Parathyroid adenoma (tissue), 2 donors: ENCODE data around the gene PVALB.

Source experiments
- H2AFZ ChIP-seq: fragments of 300-600 bp; sonication (generic); one replicate; pipeline ENCODE4 v1.7.0; 2017; ENCODE audit warnings: antibody characterized with exemption, mild to moderate bottlenecking
- H3K27ac ChIP-seq: fragments of 300-600 bp; sonication (generic); one replicate; pipeline ENCODE4 v1.7.0; 2017
- H3K27me3 ChIP-seq: fragments of 300-600 bp; sonication (generic); one replicate; pipeline ENCODE4 v1.7.0; 2017; ENCODE audit warnings: low read length; ENCODE audit not compliant: control insufficient read depth, insufficient read depth
- H3K36me3 ChIP-seq: fragments of 300-600 bp; sonication (generic); one replicate; pipeline ENCODE4 v1.7.0; 2017; ENCODE audit warnings: low read length; ENCODE audit not compliant: control insufficient read depth, insufficient read depth
- H3K4me1 ChIP-seq: fragments of 300-600 bp; sonication (generic); one replicate; pipeline ENCODE4 v1.7.0; 2017; ENCODE audit warnings: control low read depth
- H3K4me2 ChIP-seq: fragments of 300-600 bp; sonication (generic); one replicate; pipeline ENCODE4 v1.7.0; 2017; ENCODE audit warnings: low read length
- H3K4me3 ChIP-seq: fragments of 300-600 bp; sonication (generic); one replicate; pipeline ENCODE4 v1.7.0; 2017; ENCODE audit warnings: low read depth, low read length
- H3K79me2 ChIP-seq: fragments of 300-600 bp; sonication (generic); one replicate; pipeline ENCODE4 v1.7.0; 2017; ENCODE audit warnings: control low read depth
- H3K9ac ChIP-seq: fragments of 300-600 bp; sonication (generic); one replicate; pipeline ENCODE4 v1.7.0; 2017; ENCODE audit warnings: mild to moderate bottlenecking
- H3K9me3 ChIP-seq: fragments of 300-600 bp; sonication (generic); one replicate; pipeline ENCODE4 v1.7.0; 2017; ENCODE audit warnings: low read length; ENCODE audit not compliant: control insufficient read depth
- TF ChIP-seq, protein P1 (sequence below): fragments of 300-600 bp; sonication (generic); IDR thresholded peaks from one replicate; pipeline ENCODE4 v1.7.0; 2017; ENCODE audit warnings: antibody characterized with exemption, mild to moderate bottlenecking
- donor health status: primary hyperparathyroidism.

The PVALB gene, protein sequence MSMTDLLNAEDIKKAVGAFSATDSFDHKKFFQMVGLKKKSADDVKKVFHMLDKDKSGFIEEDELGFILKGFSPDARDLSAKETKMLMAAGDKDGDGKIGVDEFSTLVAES

DNA sequence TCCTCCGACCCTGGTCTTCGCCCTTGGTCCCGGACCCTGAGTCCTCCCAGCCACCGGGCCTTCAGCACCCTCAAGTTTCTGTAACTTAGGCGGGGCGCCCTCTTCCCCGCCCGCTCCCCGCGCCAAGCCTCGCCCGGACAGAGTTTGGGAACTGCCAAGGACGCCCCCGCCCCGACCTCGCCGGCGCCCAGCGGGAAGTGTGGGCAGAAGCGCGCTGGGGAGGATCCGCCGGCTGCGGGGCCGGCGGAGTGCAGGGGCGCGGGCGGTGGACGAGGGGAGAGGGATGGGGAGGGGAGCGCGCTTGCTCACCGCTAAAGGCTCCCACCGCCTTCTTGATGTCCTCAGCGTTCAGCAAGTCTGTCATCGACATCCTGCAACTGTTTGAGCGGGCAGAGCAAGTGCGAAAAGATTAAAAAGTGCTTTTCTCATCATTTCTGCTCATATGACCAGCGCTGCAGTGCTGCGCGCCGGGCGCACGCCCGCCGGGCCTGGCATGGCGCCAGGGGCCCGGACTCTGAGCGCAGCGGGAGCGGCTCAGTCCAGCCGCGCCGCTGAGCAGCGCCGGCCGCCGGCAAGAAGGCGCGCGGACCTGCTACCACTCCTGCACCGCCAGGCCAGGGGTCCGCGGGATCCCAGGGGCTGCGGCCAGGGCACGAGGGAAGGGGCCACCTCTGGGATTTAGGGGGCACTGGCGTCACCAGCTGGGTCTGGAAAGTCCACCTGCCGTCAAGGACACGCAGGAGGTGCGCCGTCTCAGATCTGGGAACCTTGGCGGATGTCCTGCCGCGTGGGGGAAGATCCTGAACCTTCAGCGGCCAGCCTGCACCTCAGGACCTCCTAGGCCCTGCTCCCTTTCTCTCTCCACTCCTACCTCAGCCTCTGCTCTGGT, at the start of gene PVALB:
TSS of gene PVALB (minus strand) at position 400 of the 889 bp plus-strand sequence. CDS start at position 370, 30 bp downstream.
- Histone ChIP-seq H2AFZ (peak within 1 kb of the TSS; percentile 68), H3K27ac (peak within 1 kb of the TSS; percentile 85), H3K9ac (peak within 1 kb of the TSS; percentile 19), H3K36me3 (no peaks in the 10 kb centered on the region), H3K79me2 (no peaks in the 10 kb centered on the region), H3K9me3 (no peaks in the 10 kb centered on the region), H3K4me2 (peak within 1 kb of the TSS; percentile 96), H3K4me3 (peak within 1 kb of the TSS; percentile 94), H3K27me3 (no peaks in the 10 kb centered on the region), H3K4me1 (peaks cover 8% of the 10 kb centered on the region)
- TF ChIP-seq, protein P1, sequence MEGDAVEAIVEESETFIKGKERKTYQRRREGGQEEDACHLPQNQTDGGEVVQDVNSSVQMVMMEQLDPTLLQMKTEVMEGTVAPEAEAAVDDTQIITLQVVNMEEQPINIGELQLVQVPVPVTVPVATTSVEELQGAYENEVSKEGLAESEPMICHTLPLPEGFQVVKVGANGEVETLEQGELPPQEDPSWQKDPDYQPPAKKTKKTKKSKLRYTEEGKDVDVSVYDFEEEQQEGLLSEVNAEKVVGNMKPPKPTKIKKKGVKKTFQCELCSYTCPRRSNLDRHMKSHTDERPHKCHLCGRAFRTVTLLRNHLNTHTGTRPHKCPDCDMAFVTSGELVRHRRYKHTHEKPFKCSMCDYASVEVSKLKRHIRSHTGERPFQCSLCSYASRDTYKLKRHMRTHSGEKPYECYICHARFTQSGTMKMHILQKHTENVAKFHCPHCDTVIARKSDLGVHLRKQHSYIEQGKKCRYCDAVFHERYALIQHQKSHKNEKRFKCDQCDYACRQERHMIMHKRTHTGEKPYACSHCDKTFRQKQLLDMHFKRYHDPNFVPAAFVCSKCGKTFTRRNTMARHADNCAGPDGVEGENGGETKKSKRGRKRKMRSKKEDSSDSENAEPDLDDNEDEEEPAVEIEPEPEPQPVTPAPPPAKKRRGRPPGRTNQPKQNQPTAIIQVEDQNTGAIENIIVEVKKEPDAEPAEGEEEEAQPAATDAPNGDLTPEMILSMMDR: no peak

DNA sequence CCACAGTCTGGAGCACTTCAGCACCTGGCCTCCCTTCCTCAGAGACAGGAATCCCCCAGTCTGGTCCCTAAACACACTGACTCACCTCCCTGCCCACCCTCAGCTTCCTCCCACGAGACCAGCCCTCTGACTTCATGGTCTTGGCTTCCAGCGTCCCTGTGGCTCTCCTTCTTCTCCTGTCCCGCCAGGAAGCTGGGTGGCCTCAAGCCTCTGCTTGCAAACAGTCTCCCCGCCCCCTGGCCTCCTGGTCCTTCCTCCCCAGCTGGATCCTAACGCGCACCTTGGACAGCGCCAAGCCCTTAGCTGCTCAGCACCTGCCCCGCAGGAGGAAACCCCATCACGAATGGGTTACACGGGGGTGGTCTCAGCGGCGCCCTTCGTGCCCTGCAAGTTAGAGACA, 48.5 kb upstream of the PVALB start:
- TF ChIP-seq, protein P1: no peak

DNA sequence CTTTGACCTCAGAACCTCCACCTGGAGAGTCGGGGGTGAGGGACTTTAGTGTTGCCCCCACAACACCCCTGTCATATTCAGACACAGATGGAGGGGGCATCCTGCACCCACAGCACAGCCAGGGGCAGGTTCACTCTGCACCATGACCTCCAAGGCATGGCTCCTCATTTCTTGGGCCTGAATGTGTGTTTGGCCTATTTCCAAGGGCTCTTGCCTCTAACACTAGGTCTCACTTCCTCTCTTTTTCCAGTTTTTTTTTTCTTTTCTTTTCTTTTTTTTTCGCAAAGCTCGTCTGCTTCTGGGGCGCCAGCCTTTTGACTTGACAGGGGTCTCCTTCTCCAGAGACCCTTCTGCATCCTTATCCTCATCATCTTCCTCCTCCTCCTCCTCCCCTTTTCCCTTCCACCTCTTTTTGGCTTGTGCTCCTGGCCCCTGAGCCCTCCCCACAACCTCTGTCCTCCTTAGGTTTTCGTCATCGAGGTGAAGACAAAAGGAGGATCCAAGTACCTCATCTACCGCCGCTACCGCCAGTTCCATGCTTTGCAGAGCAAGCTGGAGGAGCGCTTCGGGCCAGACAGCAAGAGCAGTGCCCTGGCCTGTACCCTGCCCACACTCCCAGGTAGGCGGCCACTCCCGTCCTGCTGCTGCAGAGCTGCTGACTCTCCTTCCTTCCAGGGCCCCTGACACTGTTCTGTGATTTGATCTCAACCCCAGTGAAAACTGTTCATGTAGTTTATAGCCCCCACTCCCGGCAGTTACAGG, 47.8 kb upstream of the PVALB start:
- Histone ChIP-seq H3K27me3 (no peaks in the 10 kb centered on the region), H3K9ac (no peak overlapping the region), H3K4me2 (no peak overlapping the region), H3K4me3 (no peak overlapping the region), H3K27ac (no peak overlapping the region), H3K9me3 (no peaks in the 10 kb centered on the region), H3K4me1 (no peaks in the 10 kb centered on the region), H3K36me3 (no peaks in the 10 kb centered on the region), H2AFZ (no peak overlapping the region), H3K79me2 (no peaks in the 10 kb centered on the region)
- TF ChIP-seq, protein P1: no peak

More for the DNA sequence above, 48.5 kb upstream of the PVALB start:
- H3K27ac ChIP-seq: no peak overlapping the region
- no peaks in the 10 kb centered on the region for H3K27me3 ChIP-seq
- no peak overlapping the region for H3K4me3 ChIP-seq
- no peaks in the 10 kb centered on the region for H3K79me2 ChIP-seq
- H3K9ac ChIP-seq: no peak overlapping the region
- no peaks in the 10 kb centered on the region for H3K9me3 ChIP-seq
- no peak overlapping the region for H2AFZ ChIP-seq
- H3K4me2 ChIP-seq: no peak overlapping the region
- H3K4me1 ChIP-seq: no peaks in the 10 kb centered on the region
- H3K36me3 ChIP-seq: no peaks in the 10 kb centered on the region

DNA sequence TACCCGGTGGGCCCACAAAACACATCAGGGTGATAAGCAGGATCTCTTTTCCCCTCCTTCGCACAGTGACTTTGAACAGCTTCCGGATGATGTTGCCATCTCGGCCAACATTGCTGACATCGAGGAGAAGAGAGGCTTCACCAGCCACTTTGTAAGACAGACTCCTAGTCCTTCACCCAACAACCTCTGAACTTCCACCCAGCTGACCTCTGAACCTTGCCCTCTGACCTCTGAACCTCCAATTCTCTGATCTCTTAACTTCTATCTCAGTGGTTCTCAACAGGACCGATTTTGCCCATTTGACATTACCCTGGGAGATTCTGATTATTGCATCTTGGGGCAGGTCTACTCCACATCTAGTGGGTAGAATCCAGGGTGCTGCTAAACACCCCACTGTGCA, 47.1 kb upstream of the PVALB start:
- H3K9me3 ChIP-seq: no peaks in the 10 kb centered on the region
- H3K9ac ChIP-seq: no peak overlapping the region
- no peak overlapping the region for H3K4me2 ChIP-seq
- no peaks in the 10 kb centered on the region for H3K27me3 ChIP-seq
- TF ChIP-seq, protein P1: no peak
- no peak overlapping the region for H2AFZ ChIP-seq
- H3K4me3 ChIP-seq: no peak overlapping the region
- no peaks in the 10 kb centered on the region for H3K4me1 ChIP-seq
- no peaks in the 10 kb centered on the region for H3K79me2 ChIP-seq
- no peak overlapping the region for H3K27ac ChIP-seq
- no peaks in the 10 kb centered on the region for H3K36me3 ChIP-seq
